Gastrocnemius medialis (tissue), 4 donors: ENCODE results near the gene RABL6.

ENCODE experiments used
- CTCF ChIP-seq, 5 experiments: fragments of 450-650 bp in 3 of 5; fragments of 200-600 bp in 2 of 5; sonication (generic) in 2 of 5; IDR thresholded peaks in 4 of 5; conservative IDR thresholded peaks in 1 of 5; 1 replicate in 4 of 5; 2 replicates in 1 of 5; pipeline ENCODE4 v1.5.1; 2016 to 2019; ENCODE audit warnings: antibody characterized with exemption in 5 of 5, mild to moderate bottlenecking in 3 of 5, moderate library complexity in 3 of 5
- POLR2A ChIP-seq, 2 donors: fragments of 450-650 bp; IDR thresholded peaks; one replicate each; pipeline ENCODE4 v1.6.1; 2017; ENCODE audit warnings: antibody characterized with exemption in 2 of 2, mild to moderate bottlenecking in 2 of 2, moderate library complexity in 2 of 2

GRCh38 chr9:136860933-136861873 lies 53.5 kb downstream of the RABL6 start:
- TF ChIP-seq CTCF (IDR thresholded peaks at IDR 0.05 in 4 of 5, conservative IDR thresholded peaks at IDR 0.05 in 1 of 5) (no peak), POLR2A (IDR thresholded peaks at IDR 0.05) (no peak)
